Trophoblast cell (in vitro differentiated cells and primary cell): ENCODE results near the gene DLG2.

Source experiments
- DNase-seq, 2 donors: peaks; one replicate each; pipeline ENCODE4 v3.0.0-alpha.2; 2016
- H2AFZ ChIP-seq: 2 replicates; pipeline ENCODE4 v1.6.1; 2013; ENCODE audit warnings: low read length, moderate library complexity, mild to moderate bottlenecking; ENCODE audit not compliant: insufficient read depth, poor library complexity
- H2AK5ac ChIP-seq: 2 replicates; pipeline ENCODE4 v1.6.1; 2013; ENCODE audit warnings: mild to moderate bottlenecking, low read length
- H2BK120ac ChIP-seq: 2 replicates; pipeline ENCODE4 v1.6.1; 2013; ENCODE audit warnings: low read length, mild to moderate bottlenecking, moderate library complexity; ENCODE audit not compliant: insufficient read depth, poor library complexity
- H2BK12ac ChIP-seq: 2 replicates; pipeline ENCODE4 v1.6.1; 2013; ENCODE audit warnings: mild to moderate bottlenecking, low read length, moderate library complexity
- H2BK5ac ChIP-seq: 2 replicates; pipeline ENCODE4 v1.6.1; 2013; ENCODE audit warnings: low read length, low read depth, moderate library complexity, mild to moderate bottlenecking; ENCODE audit not compliant: poor library complexity
- H3K14ac ChIP-seq: 2 replicates; pipeline ENCODE4 v1.6.1; 2013; ENCODE audit warnings: mild to moderate bottlenecking, low read length
- H3K18ac ChIP-seq: 2 replicates; pipeline ENCODE4 v1.6.1; 2013; ENCODE audit warnings: mild to moderate bottlenecking, low read length
- H3K23ac ChIP-seq: 2 replicates; pipeline ENCODE4 v1.6.1; 2013; ENCODE audit warnings: low read length
- H3K27ac ChIP-seq: 2 replicates; pipeline ENCODE4 v1.5.1; 2013; ENCODE audit warnings: low read depth, mild to moderate bottlenecking, inconsistent platforms, low read length, moderate library complexity
- H3K27me3 ChIP-seq: 2 replicates; pipeline ENCODE4 v1.6.1; 2013; ENCODE audit warnings: inconsistent platforms, mild to moderate bottlenecking, low read length, moderate library complexity; ENCODE audit not compliant: insufficient read depth
- H3K36me3 ChIP-seq, 2 experiments: 1 replicate in 1 of 2; 2 replicates in 1 of 2; pipeline ENCODE4 v1.6.1; 2013; ENCODE audit warnings: low read length in 2 of 2, mild to moderate bottlenecking in 2 of 2, moderate library complexity in 1 of 2; ENCODE audit not compliant: insufficient read depth in 2 of 2, control insufficient read depth in 1 of 2
- H3K4ac ChIP-seq: 2 replicates; pipeline ENCODE4 v1.6.1; 2013; ENCODE audit warnings: low read depth, mild to moderate bottlenecking, low read length, moderate library complexity
- H3K4me1 ChIP-seq, 2 experiments: 1 replicate in 1 of 2; 2 replicates in 1 of 2; pipeline ENCODE4 v1.6.1; 2013; ENCODE audit warnings: low read length in 2 of 2, mild to moderate bottlenecking in 2 of 2, moderate library complexity in 1 of 2; ENCODE audit not compliant: insufficient read depth in 2 of 2, control insufficient read depth in 1 of 2
- H3K4me2 ChIP-seq: 2 replicates; pipeline ENCODE4 v1.6.1; 2013; ENCODE audit warnings: inconsistent platforms, mild to moderate bottlenecking, low read length, moderate library complexity
- H3K4me3 ChIP-seq: 2 replicates; pipeline ENCODE4 v1.5.1; 2013; ENCODE audit warnings: mild to moderate bottlenecking, low read depth, low read length, inconsistent platforms
- H3K79me1 ChIP-seq: one replicate; pipeline ENCODE4 v1.6.1; 2013; ENCODE audit warnings: low read length
- H3K79me2 ChIP-seq: 2 replicates; pipeline ENCODE4 v1.6.1; 2013; ENCODE audit warnings: low read length, mild to moderate bottlenecking; ENCODE audit not compliant: control insufficient read depth, insufficient read depth, poor library complexity
- H3K9ac ChIP-seq: 2 replicates; pipeline ENCODE4 v1.6.1; 2013; ENCODE audit warnings: mild to moderate bottlenecking, low read length
- H3K9me3 ChIP-seq: 2 replicates; pipeline ENCODE4 v1.6.1; 2013; ENCODE audit warnings: low read depth, mild to moderate bottlenecking, control low read depth, inconsistent platforms, low read length; ENCODE audit not compliant: insufficient read depth
- H4K12ac ChIP-seq: 2 replicates; pipeline ENCODE4 v1.6.1; 2013; ENCODE audit warnings: low read depth, mild to moderate bottlenecking, low read length, moderate library complexity
- H4K8ac ChIP-seq: 2 replicates; pipeline ENCODE4 v1.6.1; 2013; ENCODE audit warnings: low read depth, mild to moderate bottlenecking, low read length, moderate library complexity
- H4K91ac ChIP-seq: one replicate; pipeline ENCODE4 v1.6.1; 2013; ENCODE audit warnings: low read depth, mild to moderate bottlenecking, low read length, moderate library complexity
- WGBS: extraction: QIAGEN DNeasy Blood & Tissue Kit; methylation state at CpG from one replicate; pipeline ENCODE4 v1.1.7; 2013; ENCODE audit warnings: missing lambda C conversion rate; ENCODE audit not compliant: insufficient read length, insufficient coverage; ENCODE audit errors: extremely low coverage; 5-methylcytosine and 5-hydroxymethylcytosine counted together

The DLG2 gene

DNA sequence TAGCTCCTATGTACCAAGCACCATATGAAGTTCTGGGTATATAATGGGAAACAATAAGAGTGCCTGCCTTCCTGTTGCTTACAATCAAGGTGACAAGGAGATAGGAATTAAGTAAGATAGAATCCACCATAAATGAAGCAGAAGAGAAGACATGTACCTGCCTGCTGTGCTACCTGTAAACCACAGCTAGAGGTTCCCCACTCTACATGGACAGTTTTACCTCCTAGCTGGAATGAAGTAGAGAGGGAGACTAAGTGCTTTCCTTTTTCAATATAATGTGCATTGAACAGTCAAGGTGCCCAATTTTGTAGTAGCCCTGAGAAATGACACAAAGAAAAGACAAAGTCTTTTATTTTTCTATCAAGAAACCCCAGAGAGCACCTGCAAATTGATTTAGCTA lies 984.6 kb downstream of the DLG2 start:
- Histone ChIP-seq H3K79me1 (no peaks in the 10 kb centered on the region), H3K27me3 (no peaks in the 10 kb centered on the region), H3K4ac (no peak overlapping the region), H2BK120ac (no peak overlapping the region), H3K4me3 (no peak overlapping the region), H2BK12ac (no peak overlapping the region), H3K4me1 (no peaks in the 10 kb centered on the region), H3K9ac (no peak overlapping the region), H2BK5ac (no peak overlapping the region), H3K14ac (no peak overlapping the region), H3K18ac (no peak overlapping the region), H3K79me2 (no peaks in the 10 kb centered on the region), H3K27ac (no peak overlapping the region), H4K8ac (no peak overlapping the region), H4K91ac (no peak overlapping the region), H3K23ac (no peak overlapping the region), H4K12ac (no peak overlapping the region), H2AK5ac (no peak overlapping the region), H3K36me3 (no peaks in the 10 kb centered on the region), H3K4me2 (no peak overlapping the region), H2AFZ (no peak overlapping the region), H3K9me3 (no peaks in the 10 kb centered on the region)
- no peak for DNase-seq

DNA sequence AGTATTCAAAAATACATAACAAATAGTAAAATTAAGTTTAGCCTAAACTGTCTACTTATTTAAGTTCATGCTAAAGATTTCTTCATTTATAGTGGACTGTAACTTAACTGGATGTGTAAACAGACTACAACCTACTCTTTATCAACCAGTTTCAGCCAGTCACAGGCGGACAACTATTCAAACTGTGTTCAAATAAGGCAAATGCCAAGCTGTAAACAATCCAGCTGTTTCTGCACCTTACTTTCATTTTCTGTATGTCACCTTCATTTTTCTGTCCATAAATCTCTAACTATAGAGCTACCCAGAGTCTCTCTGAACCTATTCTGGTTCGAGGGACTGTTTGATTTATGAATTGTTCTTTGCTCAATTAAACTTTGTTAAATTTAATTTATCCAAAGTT lies 992.8 kb downstream of the DLG2 start:
- no peaks in the 10 kb centered on the region for H3K9me3 ChIP-seq
- no peaks in the 10 kb centered on the region for H3K79me1 ChIP-seq
- no peaks in the 10 kb centered on the region for H3K79me2 ChIP-seq
- H2BK5ac ChIP-seq: no peak overlapping the region
- H3K27ac ChIP-seq: no peak overlapping the region
- H4K8ac ChIP-seq: no peak overlapping the region
- no peak overlapping the region for H3K4ac ChIP-seq
- no peak overlapping the region for H2BK12ac ChIP-seq
- H2BK120ac ChIP-seq: no peak overlapping the region
- H3K27me3 ChIP-seq: no peaks in the 10 kb centered on the region
- no peak overlapping the region for H2AK5ac ChIP-seq
- H3K18ac ChIP-seq: no peak overlapping the region
- H3K9ac ChIP-seq: no peak overlapping the region
- no peak overlapping the region for H4K91ac ChIP-seq
- no peak overlapping the region for H4K12ac ChIP-seq
- H2AFZ ChIP-seq: no peak overlapping the region
- no peak overlapping the region for H3K14ac ChIP-seq
- H3K4me1 ChIP-seq: no peaks in the 10 kb centered on the region
- no peak overlapping the region for H3K4me2 ChIP-seq
- no peaks in the 10 kb centered on the region for H3K36me3 ChIP-seq
- WGBS: no CpG with 5 or more reads among the region's 2 CpGs
- H3K23ac ChIP-seq: no peak overlapping the region
- H3K4me3 ChIP-seq: no peak overlapping the region
- no peak for DNase-seq

DNA sequence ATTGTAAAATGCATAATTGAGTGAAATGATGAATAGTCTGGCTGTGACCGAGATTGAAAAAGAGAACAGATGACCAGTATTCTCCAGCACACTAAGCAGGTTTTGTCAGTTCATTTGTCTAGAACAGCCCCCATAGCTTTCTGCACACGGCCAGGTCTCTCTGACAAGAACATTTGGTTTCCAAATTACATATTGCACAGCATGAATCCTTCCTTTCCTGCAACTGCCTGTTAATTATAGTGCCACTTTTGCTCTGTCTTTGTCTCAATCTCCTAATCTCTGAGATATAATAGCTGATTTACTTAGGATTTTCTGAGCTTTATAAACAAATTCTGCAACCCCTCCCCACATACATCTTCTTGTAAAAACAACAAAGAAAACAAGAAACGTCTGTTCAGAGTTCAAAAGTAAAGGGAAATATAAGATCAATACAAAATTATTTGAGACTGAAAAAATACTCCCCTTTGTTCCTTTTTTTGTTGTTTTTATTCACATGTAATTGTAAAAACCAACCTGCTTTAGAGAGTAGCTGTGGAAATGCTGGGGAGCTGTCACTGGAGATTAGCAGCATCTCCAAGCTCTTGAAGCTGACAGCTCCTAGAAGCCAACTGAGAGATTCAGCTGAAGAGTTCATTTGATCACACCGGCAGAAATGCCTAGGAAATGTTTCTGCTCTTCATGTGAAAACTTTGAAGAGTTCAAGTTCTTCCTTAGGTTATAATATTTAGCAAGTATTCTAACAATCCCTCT lies 998.1 kb downstream of the DLG2 start:
- no peaks in the 10 kb centered on the region for H3K9me3 ChIP-seq
- H3K23ac ChIP-seq: no peak overlapping the region
- no peaks in the 10 kb centered on the region for H3K36me3 ChIP-seq
- H3K4ac ChIP-seq: no peak overlapping the region
- no peaks in the 10 kb centered on the region for H3K4me1 ChIP-seq
- no peaks in the 10 kb centered on the region for H3K79me1 ChIP-seq
- no peak overlapping the region for H2AFZ ChIP-seq
- no peak overlapping the region for H3K9ac ChIP-seq
- WGBS: no CpG with 5 or more reads among the region's 4 CpGs
- no peak overlapping the region for H4K91ac ChIP-seq
- H3K4me2 ChIP-seq: no peak overlapping the region
- H3K14ac ChIP-seq: no peak overlapping the region
- no peak overlapping the region for H2BK120ac ChIP-seq
- no peak overlapping the region for H3K18ac ChIP-seq
- no peak overlapping the region for H4K8ac ChIP-seq
- no peak overlapping the region for H4K12ac ChIP-seq
- no peak overlapping the region for H3K4me3 ChIP-seq
- no peaks in the 10 kb centered on the region for H3K79me2 ChIP-seq
- no peak for DNase-seq
- H2BK12ac ChIP-seq: no peak overlapping the region
- no peak overlapping the region for H3K27ac ChIP-seq
- no peak overlapping the region for H2AK5ac ChIP-seq
- H2BK5ac ChIP-seq: no peak overlapping the region
- no peaks in the 10 kb centered on the region for H3K27me3 ChIP-seq

DNA sequence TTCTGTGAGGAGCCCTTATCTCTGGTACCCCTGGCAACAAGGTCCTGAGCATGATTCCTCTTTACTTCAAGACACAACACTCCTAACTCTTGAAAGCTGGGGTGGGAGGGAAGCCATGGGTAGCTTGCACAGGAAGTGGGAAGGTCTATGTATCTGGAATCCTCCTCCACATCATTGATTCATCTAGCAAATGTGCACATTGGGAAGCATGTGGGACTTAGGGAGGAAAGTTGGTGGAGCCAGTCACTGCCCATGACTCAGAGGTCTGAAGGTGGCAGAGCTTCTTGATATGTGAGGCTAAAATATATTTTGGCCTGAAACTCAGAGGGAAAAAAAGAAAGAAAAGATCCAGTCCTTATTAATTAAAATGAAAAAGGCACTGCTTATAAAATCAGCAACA lies 1000.9 kb downstream of the DLG2 start:
- no peak overlapping the region for H2BK5ac ChIP-seq
- H3K4me3 ChIP-seq: no peak overlapping the region
- H3K9me3 ChIP-seq: no peaks in the 10 kb centered on the region
- no peak overlapping the region for H3K4ac ChIP-seq
- H3K18ac ChIP-seq: no peak overlapping the region
- H3K4me2 ChIP-seq: no peak overlapping the region
- H2BK12ac ChIP-seq: no peak overlapping the region
- no peaks in the 10 kb centered on the region for H3K79me2 ChIP-seq
- H2BK120ac ChIP-seq: no peak overlapping the region
- H4K91ac ChIP-seq: no peak overlapping the region
- no peak overlapping the region for H3K9ac ChIP-seq
- H2AFZ ChIP-seq: no peak overlapping the region
- H3K27me3 ChIP-seq: no peaks in the 10 kb centered on the region
- no peaks in the 10 kb centered on the region for H3K79me1 ChIP-seq
- no peaks in the 10 kb centered on the region for H3K36me3 ChIP-seq
- no peak overlapping the region for H2AK5ac ChIP-seq
- no peak overlapping the region for H3K14ac ChIP-seq
- H4K8ac ChIP-seq: no peak overlapping the region
- no peak overlapping the region for H4K12ac ChIP-seq
- H3K23ac ChIP-seq: no peak overlapping the region
- no peak overlapping the region for H3K27ac ChIP-seq
- no peaks in the 10 kb centered on the region for H3K4me1 ChIP-seq
- no peak for DNase-seq
